ENCODE data around the gene PDE11A. TPM values are rescaled to one million over a fixed set of nuclear protein-coding genes. Genes with fewer than 3 reads are reported as not detected.

Gene PDE11A
- total RNA-seq, 4 donors from 2014 or later = 0.37 to 1.2 (median 1.1) TPM; not detected in 1

DNA sequence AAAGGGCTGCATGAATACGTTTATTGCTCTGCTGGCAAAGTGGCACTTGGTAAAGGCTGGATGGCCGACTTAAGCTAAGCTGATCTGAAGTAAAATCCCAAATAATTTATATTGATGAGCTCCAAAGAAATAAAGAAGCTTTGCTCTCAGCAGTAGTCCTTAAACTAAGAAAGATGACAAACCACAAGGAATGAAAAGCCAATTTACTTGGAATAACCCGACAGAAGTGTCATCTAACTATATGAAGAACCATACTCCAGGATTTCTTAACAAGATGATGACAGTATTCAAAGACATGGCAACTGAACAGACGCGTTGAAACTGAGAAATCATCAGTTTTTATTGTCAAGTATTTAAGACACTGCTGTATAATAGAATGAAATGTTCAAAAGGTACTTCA lies 294.1 kb downstream of the PDE11A start:
- in situ Hi-C loops (cut with MboI; ENCODE audit: low pct_ligation_motif_present in 1 of 4, low pct_unique_long_range_greater_than_20kb in 1 of 4, low sequenced_read_pairs in 3 of 4) (no loop called here), intact Hi-C loops (cut with DNase I; ENCODE audit: low total_unique reads) (no loop called here)
- Histone ChIP-seq H3K4me1 (peaks cover 0 to under 1% (median 0%) of the 10 kb centered on the region in 4 donors), H3K27me3 (no peaks in the 10 kb centered on the region), H3K36me3 (no peaks in the 10 kb centered on the region), H3K27ac (no peak overlapping the region), H3K4me3 (no peak overlapping the region), H3K9me3 (no peaks in the 10 kb centered on the region)
- 85 to 100% methylated on average over 4 to 5 of the region's 5 CpGs for WGBS, 2 donors (ENCODE audit: low coverage in 1 of 2)
- TF ChIP-seq CTCF (IDR thresholded peaks at IDR 0.05) (no peak), POLR2AphosphoS5 (IDR thresholded peaks at IDR 0.05) (no peak), POLR2A (IDR thresholded peaks at IDR 0.05) (no peak), EP300 (IDR thresholded peaks at IDR 0.05; ENCODE audit: low read depth) (no peak)
- no peak for DNase-seq

GRCh38 chr2:177772529-177772928 lies 300.0 kb downstream of the PDE11A start:
- intact Hi-C loops (cut with DNase I; ENCODE audit: low total_unique reads) = no loop called here
- Histone ChIP-seq H3K4me3 (no peak overlapping the region), H3K27me3 (no peaks in the 10 kb centered on the region), H3K9me3 (no peaks in the 10 kb centered on the region), H3K36me3 (no peaks in the 10 kb centered on the region), H3K4me1 (no peaks in the 10 kb centered on the region), H3K27ac (no peak overlapping the region)
- no peak for TF ChIP-seq EP300 (IDR thresholded peaks at IDR 0.05; ENCODE audit: low read depth)
- peak; percentile 38 to 56 (median 50) for TF ChIP-seq CTCF (IDR thresholded peaks at IDR 0.05)
- TF ChIP-seq POLR2A (IDR thresholded peaks at IDR 0.05) = no peak
- TF ChIP-seq POLR2AphosphoS5 (IDR thresholded peaks at IDR 0.05) = no peak
- no peak for DNase-seq
- in situ Hi-C loops (cut with MboI; ENCODE audit: low pct_ligation_motif_present in 1 of 4, low pct_unique_long_range_greater_than_20kb in 1 of 4, low sequenced_read_pairs in 3 of 4) = loop anchor here in 2 of 4 donors (25.0 kb wide), 1 partner anchor 610 kb away; no protein-coding TSS in a partner anchor

DNA sequence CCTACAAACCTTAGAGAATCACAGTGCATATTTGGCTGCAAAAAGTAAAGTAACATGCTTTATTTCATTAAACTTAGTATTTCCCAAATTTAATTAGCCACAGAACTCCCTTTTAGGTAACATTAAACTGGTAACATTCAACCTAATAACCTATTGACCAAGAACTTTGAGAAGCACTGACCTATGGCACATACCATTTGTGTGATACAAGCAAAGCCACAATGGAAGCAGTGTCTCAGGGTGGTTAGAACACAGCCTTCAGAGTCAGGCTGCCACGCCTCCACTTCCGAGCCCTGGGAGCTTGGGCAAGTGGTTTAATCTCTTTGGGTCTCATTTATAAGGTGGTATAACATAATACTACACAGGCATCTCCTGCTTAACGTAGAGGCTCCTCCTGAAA lies 301.4 kb downstream of the PDE11A start:
- in situ Hi-C loops (cut with MboI; ENCODE audit: low pct_ligation_motif_present in 1 of 4, low pct_unique_long_range_greater_than_20kb in 1 of 4, low sequenced_read_pairs in 3 of 4) = loop anchor here in 2 of 4 donors (25.0 kb wide), 1 partner anchor 609 kb away; no protein-coding TSS in a partner anchor
- H3K27ac ChIP-seq = no peak overlapping the region
- H3K4me3 ChIP-seq = no peak overlapping the region
- no peak for DNase-seq
- intact Hi-C loops (cut with DNase I; ENCODE audit: low total_unique reads) = no loop called here
- H3K27me3 ChIP-seq = no peaks in the 10 kb centered on the region
- H3K4me1 ChIP-seq = no peaks in the 10 kb centered on the region
- no peaks in the 10 kb centered on the region for H3K36me3 ChIP-seq
- 77 to 87% methylated on average over 3 of the region's 3 CpGs for WGBS, 2 donors (ENCODE audit: low coverage in 1 of 2)
- TF ChIP-seq CTCF (IDR thresholded peaks at IDR 0.05) (no peak), POLR2AphosphoS5 (IDR thresholded peaks at IDR 0.05) (no peak), EP300 (IDR thresholded peaks at IDR 0.05; ENCODE audit: low read depth) (no peak), POLR2A (IDR thresholded peaks at IDR 0.05) (no peak)
- no peaks in the 10 kb centered on the region for H3K9me3 ChIP-seq

DNA sequence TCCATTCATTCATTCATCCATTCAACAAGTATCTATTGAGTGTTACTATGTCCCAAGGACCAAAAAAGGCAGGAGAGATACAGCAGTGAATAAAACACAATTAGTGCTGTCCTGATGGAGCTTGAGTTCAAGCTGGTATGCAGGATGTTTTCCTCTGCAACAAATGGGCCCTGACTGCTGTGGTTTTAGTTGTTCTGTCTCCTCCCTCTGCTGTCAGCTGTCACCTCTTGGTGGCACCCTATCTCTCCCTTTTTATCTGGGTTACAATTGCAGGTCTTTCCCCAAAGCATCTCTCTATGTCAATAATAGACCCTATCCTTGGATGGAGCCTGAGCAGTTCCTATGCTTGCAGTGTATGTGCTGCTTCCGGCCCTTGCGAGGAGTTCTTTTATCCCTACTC lies 304.8 kb downstream of the PDE11A start:
- TF ChIP-seq POLR2A (IDR thresholded peaks at IDR 0.05) (no peak), CTCF (IDR thresholded peaks at IDR 0.05) (no peak), POLR2AphosphoS5 (IDR thresholded peaks at IDR 0.05) (no peak), EP300 (IDR thresholded peaks at IDR 0.05; ENCODE audit: low read depth) (no peak)
- H3K27ac ChIP-seq = no peak overlapping the region
- 98 to 100% methylated on average over 1 to 2 of the region's 2 CpGs for WGBS, 2 donors (ENCODE audit: low coverage in 1 of 2)
- H3K9me3 ChIP-seq = no peaks in the 10 kb centered on the region
- H3K4me1 ChIP-seq = peaks cover 0 to 6% (median 0%) of the 10 kb centered on the region in 4 donors
- no peaks in the 10 kb centered on the region for H3K27me3 ChIP-seq
- intact Hi-C loops (cut with DNase I; ENCODE audit: low total_unique reads) (no loop called here), in situ Hi-C loops (cut with MboI; ENCODE audit: low pct_ligation_motif_present in 1 of 4, low pct_unique_long_range_greater_than_20kb in 1 of 4, low sequenced_read_pairs in 3 of 4) (loop anchor here in 2 of 4 donors (25.0 kb wide), 1 partner anchor 605 kb away; no protein-coding TSS in a partner anchor)
- no peak overlapping the region for H3K4me3 ChIP-seq
- no peak for DNase-seq
- H3K36me3 ChIP-seq = no peaks in the 10 kb centered on the region

Measured in transverse colon (tissue), 4 donors.